Ovary (tissue), 9 donors: ENCODE results near the gene NPPC. TPM values are rescaled to one million over a fixed set of nuclear protein-coding genes. Genes with fewer than 3 reads are reported as not detected.
"Not testable (repeated sequence)": the region's sequence is repeated elsewhere in the genome, so short reads cannot be mapped to it uniquely, and the experiment has no call there.

Experiments
- DNase-seq, 5 donors: peaks; one replicate each; pipeline ENCODE4 v3.0.0-alpha.2; 2019 to 2020
- H3K27ac ChIP-seq, 2 donors: fragments of 200-600 bp; one replicate each; pipeline versions ENCODE4 v1.5.1 to v1.8.0; 2019 to 2022
- H3K27me3 ChIP-seq: fragments of 200-600 bp; one replicate; pipeline ENCODE4 v1.8.0; 2022
- H3K36me3 ChIP-seq: fragments of 200-600 bp; sonication (generic); one replicate; pipeline ENCODE4 v1.5.1; 2019
- H3K4me1 ChIP-seq: one replicate; pipeline ENCODE4 v1.8.1; 2013; ENCODE audit warnings: mild to moderate bottlenecking, moderate library complexity; ENCODE audit not compliant: insufficient read depth
- H3K4me3 ChIP-seq: fragments of 200-600 bp; sonication (generic); one replicate; pipeline ENCODE4 v1.5.1; 2017
- H3K9me3 ChIP-seq, 2 donors: fragments of 200-600 bp in 1 of 2; sonication (generic) in 1 of 2; one replicate each; pipeline versions ENCODE4 v1.5.1 to v1.8.1; 2013 to 2019; ENCODE audit warnings: mild to moderate bottlenecking in 1 of 2, moderate library complexity in 1 of 2
- EP300 ChIP-seq: sonication (generic); formaldehyde crosslinking; IDR thresholded peaks from one replicate; pipeline ENCODE4 v1.6.1; 2017; ENCODE audit warnings: antibody characterized with exemption
- POLR2A ChIP-seq: fragments of 450-650 bp; IDR thresholded peaks from one replicate; pipeline ENCODE4 v1.6.1; 2017; ENCODE audit warnings: antibody characterized with exemption, mild to moderate bottlenecking, moderate library complexity
- WGBS, 3 donors: extraction: QIAGEN DNeasy Blood & Tissue Kit in 1 of 3; methylation state at CpG; one replicate each; pipeline versions ENCODE4 v1.1.5 to v1.1.7; 2013 to 2017; 5-methylcytosine and 5-hydroxymethylcytosine counted together
- intact Hi-C, 4 donors: fragments of 100-400 bp; cut with DNase I; formaldehyde crosslinking; loops; one replicate each; pipeline versions ENCODE4 v1.11.0 to v1.15.1; 2022 to 2023
- polyA plus RNA-seq, 2 donors: library from polyadenylated mRNA; stranded (reverse); fragments of 200-250 nt in 1 of 2; fragments of 350-450 nt in 1 of 2; fragmentation: Illumina TruSeq in 1 of 2; extraction: RNeasy Lipid Tissue Mini Kit (QIAGEN cat#74804) in 1 of 2; gene quantifications; one replicate each; pipeline ENCODE4 v1.2.3, GENCODE V29; 2013 to 2014
- total RNA-seq, 7 donors: library from RNA; depleted of rRNA in 2 of 7; stranded (reverse); fragments of >200 nt in 2 of 7; fragmentation: NEBNext Ultra II Directional in 3 of 7; extraction: Animal tissue kit (Norgen Biotek cat#: 25700) in 3 of 7; gene quantifications; one replicate each; pipeline versions ENCODE4 v1.1.0 to v1.2.4, GENCODE V29; 2016 to 2023
- TF ChIP-seq, protein P1 (sequence below), 3 donors: fragments of 450-650 bp in 2 of 3; fragments of 200-600 bp in 1 of 3; IDR thresholded peaks; one replicate each; pipeline versions ENCODE4 v1.5.1 to v1.8.0; 2016 to 2022; ENCODE audit warnings: antibody characterized with exemption in 3 of 3, mild to moderate bottlenecking in 1 of 3
- donor health status: DM: no; HTN: no; CAD: no; lungs with moderate emphysema.
- donor health status: DM: no; HTN: no; CAD: no.
- donor health status: Bipolar disorder and iron deficiency.
- donor health status: DM: yes; HTN: yes; CAD: no.
- donor health status: DM: no; HTN: no; CAD: no.
- donor health status: DM: yes; HTN: yes; CAD: no.

The NPPC gene
- total and polyA plus RNA-seq, 9 donors, result 0.18 to 4.3 (median 0.49) TPM; not detected in 3

- Histone ChIP-seq H3K36me3 (no peaks in the 10 kb centered on the region), H3K4me1 (peaks cover 9% of the 10 kb centered on the region)
- intact Hi-C loops, result no loop called here
These were observed 31.9 kb upstream of the NPPC start for GRCh38 chr2:231957913-231958763.

DNA sequence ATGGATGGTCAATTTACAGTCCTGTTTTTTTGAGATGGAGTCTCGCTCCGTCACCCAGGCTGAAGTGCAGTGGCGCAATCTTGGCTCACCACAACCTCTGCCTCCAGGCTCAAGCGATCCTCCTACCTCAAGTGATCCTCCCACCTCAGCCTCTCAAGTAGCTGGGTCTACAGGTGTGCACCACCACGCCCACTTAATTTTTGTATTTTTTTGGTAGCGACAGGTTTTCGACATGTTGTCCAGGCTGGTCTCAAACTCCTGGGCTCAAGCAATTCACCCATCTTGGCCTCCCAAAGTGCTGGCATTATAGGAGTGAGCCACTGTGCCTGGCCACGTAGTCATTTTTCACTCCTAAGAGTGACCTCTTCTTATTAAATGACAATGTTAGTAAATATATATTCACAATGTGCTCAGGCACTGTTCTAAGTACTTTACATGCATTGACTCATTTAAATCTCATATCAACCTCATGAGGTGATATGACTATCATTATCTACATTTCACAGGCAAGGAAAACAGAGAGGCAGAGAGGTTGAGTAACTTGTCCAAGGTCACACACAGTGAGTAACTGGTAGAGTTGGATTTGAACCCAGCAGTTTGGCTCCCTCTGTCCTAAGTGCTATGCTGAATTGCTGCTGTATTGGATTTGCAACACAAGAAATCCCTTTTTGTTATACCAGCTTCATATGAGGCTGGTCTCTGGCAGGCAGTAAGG, 29.7 kb upstream of the NPPC start:
- TF ChIP-seq EP300 (no peak), POLR2A (no peak)
- TF ChIP-seq, protein P1, sequence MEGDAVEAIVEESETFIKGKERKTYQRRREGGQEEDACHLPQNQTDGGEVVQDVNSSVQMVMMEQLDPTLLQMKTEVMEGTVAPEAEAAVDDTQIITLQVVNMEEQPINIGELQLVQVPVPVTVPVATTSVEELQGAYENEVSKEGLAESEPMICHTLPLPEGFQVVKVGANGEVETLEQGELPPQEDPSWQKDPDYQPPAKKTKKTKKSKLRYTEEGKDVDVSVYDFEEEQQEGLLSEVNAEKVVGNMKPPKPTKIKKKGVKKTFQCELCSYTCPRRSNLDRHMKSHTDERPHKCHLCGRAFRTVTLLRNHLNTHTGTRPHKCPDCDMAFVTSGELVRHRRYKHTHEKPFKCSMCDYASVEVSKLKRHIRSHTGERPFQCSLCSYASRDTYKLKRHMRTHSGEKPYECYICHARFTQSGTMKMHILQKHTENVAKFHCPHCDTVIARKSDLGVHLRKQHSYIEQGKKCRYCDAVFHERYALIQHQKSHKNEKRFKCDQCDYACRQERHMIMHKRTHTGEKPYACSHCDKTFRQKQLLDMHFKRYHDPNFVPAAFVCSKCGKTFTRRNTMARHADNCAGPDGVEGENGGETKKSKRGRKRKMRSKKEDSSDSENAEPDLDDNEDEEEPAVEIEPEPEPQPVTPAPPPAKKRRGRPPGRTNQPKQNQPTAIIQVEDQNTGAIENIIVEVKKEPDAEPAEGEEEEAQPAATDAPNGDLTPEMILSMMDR (IDR thresholded peaks at IDR 0.05), result no peak
- 92 to 95% (median 93%) methylated on average over 8 of the region's 8 CpGs for WGBS, 3 donors
- Histone ChIP-seq H3K4me3 (no peak overlapping the region), H3K4me1 (peaks cover 3% of the 10 kb centered on the region), H3K27me3 (no peaks in the 10 kb centered on the region), H3K9me3 (no peaks in the 10 kb centered on the region), H3K36me3 (no peaks in the 10 kb centered on the region), H3K27ac (no peak overlapping the region)
- intact Hi-C loops, result no loop called here
- no peak for DNase-seq

More at GRCh38 chr2:231957913-231958763, 31.9 kb upstream of the NPPC start:
- Histone ChIP-seq H3K4me3 (no peak overlapping the region), H3K9me3 (no peaks in the 10 kb centered on the region), H3K27me3 (no peaks in the 10 kb centered on the region), H3K27ac (no peak overlapping the region)
- 63 to 85% (median 64%) methylated on average over 4 of the region's 4 CpGs for WGBS, 3 donors
- TF ChIP-seq, protein P1 (IDR thresholded peaks at IDR 0.05), result no peak
- TF ChIP-seq EP300 (no peak), POLR2A (no peak)
- no peak for DNase-seq

GRCh38 chr2:231951452-231952035, 25.3 kb upstream of the NPPC start:
- no peaks in the 10 kb centered on the region for H3K9me3 ChIP-seq
- no peaks in the 10 kb centered on the region for H3K36me3 ChIP-seq
- no peaks in the 10 kb centered on the region for H3K27me3 ChIP-seq
- no peaks in the 10 kb centered on the region for H3K4me1 ChIP-seq
- H3K4me3 ChIP-seq, result no peak overlapping the region
- no peak for TF ChIP-seq POLR2A
- no peak for TF ChIP-seq EP300
- TF ChIP-seq, protein P1 (IDR thresholded peaks at IDR 0.05), result no peak
- no peak for DNase-seq
- no peak overlapping the region for H3K27ac ChIP-seq
- intact Hi-C loops, result no loop called here
- 61 to 93% (median 92%) methylated on average over 2 of the region's 2 CpGs for WGBS, 3 donors

GRCh38 chr2:231947694-231948093, 21.5 kb upstream of the NPPC start:
- Histone ChIP-seq H3K27me3 (no peaks in the 10 kb centered on the region), H3K4me1 (no peaks in the 10 kb centered on the region), H3K4me3 (no peak overlapping the region), H3K9me3 (no peaks in the 10 kb centered on the region), H3K36me3 (no peaks in the 10 kb centered on the region), H3K27ac (no peak overlapping the region)
- TF ChIP-seq, protein P1 (IDR thresholded peaks at IDR 0.05), result no peak
- no peak for DNase-seq
- intact Hi-C loops, result no loop called here
- WGBS, 3 donors, result 84 to 89% (median 88%) methylated on average over 7 of the region's 7 CpGs

DNA sequence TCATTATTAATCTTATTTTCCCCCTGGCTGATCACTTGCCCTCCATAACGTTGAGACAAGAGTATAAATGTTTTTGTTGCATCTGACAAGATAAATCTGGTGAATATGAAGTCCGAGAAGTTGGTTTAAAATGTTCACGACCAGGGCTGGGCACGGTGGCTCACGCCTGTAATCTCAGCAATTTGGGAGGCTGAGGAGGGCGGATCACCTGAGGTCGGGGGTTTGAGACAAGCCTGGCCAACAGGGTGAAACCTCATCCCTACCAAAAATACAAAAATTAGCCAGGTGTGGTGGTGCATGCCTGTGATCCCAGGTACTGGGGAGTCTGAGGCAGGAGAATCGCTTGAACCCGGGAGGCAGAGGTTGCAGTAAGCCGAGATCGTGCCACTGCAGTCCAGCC, 20.9 kb upstream of the NPPC start:
- H3K27me3 ChIP-seq, H3K4me3 ChIP-seq, DNase-seq, H3K36me3 ChIP-seq, H3K9me3 ChIP-seq, H3K4me1 ChIP-seq, intact Hi-C loops, H3K27ac ChIP-seq: not testable (repeated sequence)
- 59 to 63% (median 61%) methylated on average over 11 of the region's 11 CpGs for WGBS, 3 donors
